ENCODE results near the gene USP3. TPM values are rescaled to one million over a fixed set of nuclear protein-coding genes. Genes with fewer than 3 reads are reported as not detected.

USP3 gene
- total and polyA plus RNA-seq, 7 donors, result 9.4 to 13.6 (median 10.9) TPM

- no peak for TF ChIP-seq CTCF (IDR thresholded peaks at IDR 0.05)
- DNase-seq (no peak), ATAC-seq (no peak)
- H3K27ac ChIP-seq, result no peak overlapping the region
- no peaks in the 10 kb centered on the region for H3K4me1 ChIP-seq
- no peaks in the 10 kb centered on the region for H3K9me3 ChIP-seq
- no peaks in the 10 kb centered on the region for H3K27me3 ChIP-seq (ENCODE audit: insufficient read depth in 3 of 3, low read length in 2 of 3)
- H3K36me3 ChIP-seq (ENCODE audit: insufficient read depth in 1 of 2, low read depth in 1 of 2), result peaks cover 9 to 100% of the 10 kb centered on the region in 2 donors
- intact Hi-C loops (cut with DNase I), result no loop called here
- H3K4me3 ChIP-seq, result no peak overlapping the region
- 97 to 100% (median 98%) methylated on average over 1 of the region's 1 CpG for WGBS, 3 donors
Observed at GRCh38 chr15:63626955-63627354, 122.6 kb downstream of the USP3 start.

GRCh38 chr15:63628123-63628822, 123.9 kb downstream of the USP3 start:
- DNase-seq (no peak), ATAC-seq (peak; percentile 40 to 84 (median 80))
- H3K9me3 ChIP-seq, result no peaks in the 10 kb centered on the region
- intact Hi-C loops (cut with DNase I), result no loop called here
- no peaks in the 10 kb centered on the region for H3K27me3 ChIP-seq (ENCODE audit: insufficient read depth in 3 of 3, low read length in 2 of 3)
- H3K36me3 ChIP-seq (ENCODE audit: insufficient read depth in 1 of 2, low read depth in 1 of 2), result peaks cover 17 to 100% of the 10 kb centered on the region in 2 donors
- no peaks in the 10 kb centered on the region for H3K4me1 ChIP-seq
- H3K4me3 ChIP-seq, result no peak overlapping the region
- no peak for TF ChIP-seq CTCF (IDR thresholded peaks at IDR 0.05)
- H3K27ac ChIP-seq, result no peak overlapping the region
- WGBS, 3 donors, result 54 to 67% (median 61%) methylated on average over 13 of the region's 13 CpGs

GRCh38 chr15:63630036-63630751, 125.8 kb downstream of the USP3 start:
- WGBS, 3 donors, result 54 to 70% (median 66%) methylated on average over 7 of the region's 7 CpGs
- Histone ChIP-seq H3K9me3 (no peaks in the 10 kb centered on the region), H3K27ac (no peak overlapping the region), H3K36me3 (ENCODE audit: insufficient read depth in 1 of 2, low read depth in 1 of 2) (peaks cover 20 to 98% of the 10 kb centered on the region in 2 donors), H3K27me3 (ENCODE audit: insufficient read depth in 3 of 3, low read length in 2 of 3) (no peaks in the 10 kb centered on the region), H3K4me3 (no peak overlapping the region), H3K4me1 (no peaks in the 10 kb centered on the region)
- TF ChIP-seq CTCF (IDR thresholded peaks at IDR 0.05), result no peak
- no peak for DNase-seq
- intact Hi-C loops (cut with DNase I), result no loop called here
- no peak for ATAC-seq

GRCh38 chr15:63633312-63633711, 128.9 kb downstream of the USP3 start:
- Histone ChIP-seq H3K36me3 (ENCODE audit: insufficient read depth in 1 of 2, low read depth in 1 of 2) (peaks cover 18 to 98% of the 10 kb centered on the region in 2 donors), H3K9me3 (no peaks in the 10 kb centered on the region), H3K4me3 (no peak overlapping the region), H3K27ac (no peak overlapping the region), H3K27me3 (ENCODE audit: insufficient read depth in 3 of 3, low read length in 2 of 3) (no peaks in the 10 kb centered on the region), H3K4me1 (no peaks in the 10 kb centered on the region)
- no peak for TF ChIP-seq CTCF (IDR thresholded peaks at IDR 0.05)
- intact Hi-C loops (cut with DNase I), result no loop called here
- 72 to 91% (median 80%) methylated on average over 2 of the region's 2 CpGs for WGBS, 3 donors
- ATAC-seq (no peak), DNase-seq (no peak)

Data from psoas muscle (tissue), 8 donors.